GM19240 (cell line): ENCODE measurements around the gene MCM9.

ENCODE experiments used
- DNase-seq: peaks from one replicate; pipeline ENCODE4 v3.0.0; 2011; ENCODE audit warnings: low spot score; ENCODE audit not compliant: insufficient read length

MCM9 gene

GRCh38 chr6:118865100-118865391, 69.9 kb downstream of the MCM9 start:
- no peak for DNase-seq

- DNase-seq: no peak
Measured at GRCh38 chr6:118864341-118865099, 70.4 kb downstream of the MCM9 start.

- no peak for DNase-seq
Measured at GRCh38 chr6:118862443-118862842, 72.5 kb downstream of the MCM9 start.

- no peak for DNase-seq
Measured at GRCh38 chr6:118860880-118861279, 74.1 kb downstream of the MCM9 start.

GRCh38 chr6:118860363-118860762, 74.6 kb downstream of the MCM9 start:
- no peak for DNase-seq

GRCh38 chr6:118859517-118860064, 75.4 kb downstream of the MCM9 start:
- no peak for DNase-seq

GRCh38 chr6:118856301-118856700, 78.7 kb downstream of the MCM9 start:
- no peak for DNase-seq

- no peak for DNase-seq
Measured at GRCh38 chr6:118853408-118853807, 81.6 kb downstream of the MCM9 start.

- peak; percentile 17 for DNase-seq
Measured at GRCh38 chr6:118844915-118845314, 90.0 kb downstream of the MCM9 start.

GRCh38 chr6:118843685-118844390, 91.1 kb downstream of the MCM9 start:
- peak; percentile 24 for DNase-seq

GRCh38 chr6:118830691-118831090, 104.3 kb downstream of the MCM9 start:
- DNase-seq: no peak

- no peak for DNase-seq
Measured at GRCh38 chr6:118829817-118830478, 105.0 kb downstream of the MCM9 start.

GRCh38 chr6:118826096-118826495, 108.9 kb downstream of the MCM9 start:
- no peak for DNase-seq

- DNase-seq: no peak
Measured at GRCh38 chr6:118825661-118826060, 109.3 kb downstream of the MCM9 start.

GRCh38 chr6:118815495-118815894, 119.5 kb downstream of the MCM9 start:
- DNase-seq: no peak

- DNase-seq: no peak
Measured at GRCh38 chr6:118813775-118814174, 121.2 kb downstream of the MCM9 start.

GRCh38 chr6:118812970-118813369, 122.0 kb downstream of the MCM9 start:
- no peak for DNase-seq

GRCh38 chr6:118810420-118811027, 124.4 kb downstream of the MCM9 start:
- no peak for DNase-seq

- no peak for DNase-seq
Measured at GRCh38 chr6:118808793-118809638, 125.9 kb downstream of the MCM9 start.

- no peak for DNase-seq
Measured at GRCh38 chr6:118804091-118804490, 130.9 kb downstream of the MCM9 start.

- DNase-seq: no peak
Measured at GRCh38 chr6:118801257-118801656, 133.7 kb downstream of the MCM9 start.
